Measurements from ENCODE around the gene RARB.

RARB gene

GRCh38 chr3:25604107-25604805 lies 176.2 kb downstream of the RARB start:
- Histone ChIP-seq H3K4me1 (no peaks in the 10 kb centered on the region), H2AFZ (no peak overlapping the region), H3K79me2 (no peaks in the 10 kb centered on the region), H3K9ac (no peak overlapping the region), H3K27me3 (ENCODE audit: control insufficient read depth, insufficient read depth, low read length) (no peaks in the 10 kb centered on the region), H3K9me3 (ENCODE audit: control insufficient read depth, low read length) (no peaks in the 10 kb centered on the region), H3K27ac (no peak overlapping the region), H3K4me3 (ENCODE audit: low read depth, low read length) (no peak overlapping the region), H3K4me2 (ENCODE audit: low read length) (no peak overlapping the region), H3K36me3 (ENCODE audit: control insufficient read depth, insufficient read depth, low read length) (no peaks in the 10 kb centered on the region)
- TF ChIP-seq CTCF (IDR thresholded peaks at IDR 0.05): no peak

GRCh38 chr3:25610167-25610566 lies 182.1 kb downstream of the RARB start:
- Histone ChIP-seq H3K27me3 (ENCODE audit: control insufficient read depth, insufficient read depth, low read length) (no peaks in the 10 kb centered on the region), H2AFZ (no peak overlapping the region), H3K4me3 (ENCODE audit: low read depth, low read length) (no peak overlapping the region), H3K4me2 (ENCODE audit: low read length) (no peak overlapping the region), H3K27ac (no peak overlapping the region), H3K36me3 (ENCODE audit: control insufficient read depth, insufficient read depth, low read length) (no peaks in the 10 kb centered on the region), H3K4me1 (no peaks in the 10 kb centered on the region), H3K9ac (no peak overlapping the region), H3K9me3 (ENCODE audit: control insufficient read depth, low read length) (no peaks in the 10 kb centered on the region), H3K79me2 (no peaks in the 10 kb centered on the region)
- TF ChIP-seq CTCF (IDR thresholded peaks at IDR 0.05): no peak

GRCh38 chr3:25610779-25611178 lies 182.7 kb downstream of the RARB start:
- Histone ChIP-seq H3K9me3 (ENCODE audit: control insufficient read depth, low read length) (no peaks in the 10 kb centered on the region), H3K4me3 (ENCODE audit: low read depth, low read length) (no peak overlapping the region), H3K36me3 (ENCODE audit: control insufficient read depth, insufficient read depth, low read length) (no peaks in the 10 kb centered on the region), H3K9ac (no peak overlapping the region), H3K4me1 (no peaks in the 10 kb centered on the region), H3K27ac (no peak overlapping the region), H3K27me3 (ENCODE audit: control insufficient read depth, insufficient read depth, low read length) (no peaks in the 10 kb centered on the region), H2AFZ (no peak overlapping the region), H3K4me2 (ENCODE audit: low read length) (no peak overlapping the region), H3K79me2 (no peaks in the 10 kb centered on the region)
- no peak for TF ChIP-seq CTCF (IDR thresholded peaks at IDR 0.05)

- Histone ChIP-seq H3K4me1 (no peaks in the 10 kb centered on the region), H3K79me2 (no peaks in the 10 kb centered on the region), H3K36me3 (ENCODE audit: control insufficient read depth, insufficient read depth, low read length) (no peaks in the 10 kb centered on the region), H3K27me3 (ENCODE audit: control insufficient read depth, insufficient read depth, low read length) (no peaks in the 10 kb centered on the region), H3K9ac (no peak overlapping the region), H3K27ac (no peak overlapping the region), H3K4me3 (ENCODE audit: low read depth, low read length) (no peak overlapping the region), H2AFZ (no peak overlapping the region), H3K4me2 (ENCODE audit: low read length) (no peak overlapping the region), H3K9me3 (ENCODE audit: control insufficient read depth, low read length) (no peaks in the 10 kb centered on the region)
- TF ChIP-seq CTCF (IDR thresholded peaks at IDR 0.05): no peak
These were observed 183.1 kb downstream of the RARB start for GRCh38 chr3:25611193-25611592.

- Histone ChIP-seq H3K9me3 (ENCODE audit: control insufficient read depth, low read length) (no peaks in the 10 kb centered on the region), H3K4me2 (ENCODE audit: low read length) (no peak overlapping the region), H3K9ac (no peak overlapping the region), H3K4me1 (no peaks in the 10 kb centered on the region), H3K27me3 (ENCODE audit: control insufficient read depth, insufficient read depth, low read length) (no peaks in the 10 kb centered on the region), H3K27ac (no peak overlapping the region), H3K36me3 (ENCODE audit: control insufficient read depth, insufficient read depth, low read length) (no peaks in the 10 kb centered on the region), H3K4me3 (ENCODE audit: low read depth, low read length) (no peak overlapping the region), H3K79me2 (no peaks in the 10 kb centered on the region), H2AFZ (no peak overlapping the region)
- TF ChIP-seq CTCF (IDR thresholded peaks at IDR 0.05): no peak
These were observed 190.0 kb downstream of the RARB start for GRCh38 chr3:25618028-25618427.
